LHCN-M2 (cell line): ENCODE data around the gene PTPDC1. TPM values are rescaled to one million over a fixed set of nuclear protein-coding genes. Genes with fewer than 3 reads are reported as not detected.
A peak's percentile ranks its signal among the peaks of the same experiment; 100 is the strongest.
"Not testable (repeated sequence)": the region's sequence is repeated elsewhere in the genome, so short reads cannot be mapped to it uniquely, and the experiment has no call there.

ENCODE experiments used
- DNase-seq: peaks from one replicate; pipeline ENCODE4 v3.0.0-alpha.2; 2012; ENCODE audit warnings: low read depth
- total RNA-seq: library from RNA; depleted of rRNA; stranded (reverse); fragments of >200 nt; gene quantifications from 2 replicates; pipeline ENCODE4 v1.2.3, GENCODE V29; 2014

The PTPDC1 gene
- total RNA-seq, 1 experiment from 2014 or later = 11.5 TPM

DNA sequence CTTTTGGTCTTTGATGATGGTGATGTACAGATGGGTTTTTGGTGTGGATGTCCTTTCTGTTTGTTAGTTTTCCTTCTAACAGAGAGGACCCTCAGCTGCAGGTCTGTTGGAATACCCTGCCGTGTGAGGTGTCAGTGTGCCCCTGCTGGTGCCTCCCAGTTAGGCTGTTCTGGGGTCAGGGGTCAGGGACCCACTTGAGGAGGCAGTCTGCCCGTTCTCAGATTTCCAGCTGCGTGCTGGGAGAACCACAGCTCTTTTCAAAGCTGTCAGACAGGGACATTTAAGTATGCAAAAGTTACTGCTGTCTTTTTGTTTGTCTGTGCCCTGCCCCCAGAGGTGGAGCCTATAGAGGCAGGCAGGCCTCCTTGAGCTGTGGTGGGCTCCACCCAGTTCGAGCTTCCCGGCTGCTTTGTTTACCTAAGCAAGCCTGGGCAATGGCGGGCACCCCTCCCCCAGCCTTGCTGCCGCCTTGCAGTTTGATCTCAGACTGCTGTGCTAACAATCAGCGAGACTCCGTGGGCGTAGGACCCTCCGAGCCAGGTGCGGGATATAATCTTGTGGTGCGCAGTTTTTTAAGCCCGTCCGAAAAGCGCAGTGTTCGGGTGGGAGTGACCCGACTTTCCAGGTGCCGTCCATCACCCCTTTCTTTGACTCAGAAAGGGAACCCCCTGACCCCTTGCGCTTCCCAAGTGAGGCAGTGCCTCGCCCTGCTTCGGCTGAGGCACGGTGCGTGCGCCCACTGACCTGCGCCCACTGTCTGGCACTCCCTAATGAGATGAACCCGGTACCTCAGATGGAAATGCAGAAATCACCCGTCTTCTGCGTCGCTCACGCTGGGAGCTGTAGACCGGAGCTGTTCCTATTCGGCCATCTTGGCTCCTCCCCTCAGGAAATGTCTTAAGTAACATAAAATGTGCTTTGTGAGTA lies 10.2 kb downstream of the PTPDC1 start:
- not testable (repeated sequence) for DNase-seq

DNA sequence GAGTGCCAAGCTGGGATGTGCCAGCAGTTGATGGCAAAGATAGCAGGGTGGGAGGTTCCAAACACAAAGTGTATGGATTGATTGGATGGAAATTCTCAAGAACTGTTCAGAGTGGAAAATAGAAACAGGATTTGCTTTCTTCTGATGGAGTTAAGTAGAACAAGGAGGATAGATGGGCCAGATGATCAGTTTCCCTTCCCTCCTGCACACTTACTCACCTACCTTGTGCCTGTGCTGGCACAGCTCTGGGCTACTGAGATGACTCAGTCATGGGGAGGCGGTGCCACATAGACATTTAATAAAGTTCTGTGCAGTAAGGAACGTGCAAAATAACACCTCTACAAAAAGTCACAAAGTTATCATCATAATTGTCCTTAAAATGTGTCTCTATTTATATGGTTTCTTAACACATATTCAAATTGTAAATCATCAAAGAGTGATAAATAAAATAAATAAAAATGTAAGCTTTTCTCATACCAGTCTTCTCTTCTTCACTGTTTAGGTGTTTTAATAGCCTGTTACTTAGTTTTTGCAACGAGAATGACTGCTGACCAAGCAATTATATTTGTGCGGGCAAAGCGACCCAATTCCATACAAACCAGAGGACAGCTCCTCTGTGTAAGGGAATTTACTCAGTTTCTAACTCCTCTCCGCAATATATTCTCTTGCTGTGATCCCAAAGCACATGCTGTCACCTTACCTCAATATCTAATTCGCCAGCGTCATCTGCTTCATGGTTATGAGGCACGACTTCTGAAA lies 12.7 kb downstream of the PTPDC1 start:
- peak; percentile 19 for DNase-seq

DNA sequence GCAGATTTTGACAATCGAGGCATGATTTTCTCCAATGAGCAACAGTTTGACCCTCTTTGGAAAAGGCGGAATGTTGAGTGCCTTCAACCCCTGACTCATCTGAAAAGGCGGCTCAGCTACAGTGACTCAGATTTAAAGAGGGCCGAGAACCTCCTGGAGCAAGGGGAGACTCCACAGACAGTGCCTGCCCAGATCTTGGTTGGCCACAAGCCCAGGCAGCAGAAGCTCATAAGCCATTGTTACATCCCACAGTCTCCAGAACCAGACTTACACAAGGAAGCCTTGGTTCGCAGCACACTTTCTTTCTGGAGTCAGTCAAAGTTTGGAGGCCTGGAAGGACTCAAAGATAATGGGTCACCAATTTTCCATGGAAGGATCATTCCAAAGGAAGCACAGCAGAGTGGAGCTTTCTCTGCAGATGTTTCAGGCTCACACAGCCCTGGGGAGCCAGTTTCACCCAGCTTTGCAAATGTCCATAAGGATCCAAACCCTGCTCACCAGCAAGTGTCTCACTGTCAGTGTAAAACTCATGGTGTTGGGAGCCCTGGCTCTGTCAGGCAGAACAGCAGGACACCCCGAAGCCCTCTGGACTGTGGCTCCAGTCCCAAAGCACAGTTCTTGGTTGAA lies 13.6 kb downstream of the PTPDC1 start:
- DNase-seq = peak; percentile 79

DNA sequence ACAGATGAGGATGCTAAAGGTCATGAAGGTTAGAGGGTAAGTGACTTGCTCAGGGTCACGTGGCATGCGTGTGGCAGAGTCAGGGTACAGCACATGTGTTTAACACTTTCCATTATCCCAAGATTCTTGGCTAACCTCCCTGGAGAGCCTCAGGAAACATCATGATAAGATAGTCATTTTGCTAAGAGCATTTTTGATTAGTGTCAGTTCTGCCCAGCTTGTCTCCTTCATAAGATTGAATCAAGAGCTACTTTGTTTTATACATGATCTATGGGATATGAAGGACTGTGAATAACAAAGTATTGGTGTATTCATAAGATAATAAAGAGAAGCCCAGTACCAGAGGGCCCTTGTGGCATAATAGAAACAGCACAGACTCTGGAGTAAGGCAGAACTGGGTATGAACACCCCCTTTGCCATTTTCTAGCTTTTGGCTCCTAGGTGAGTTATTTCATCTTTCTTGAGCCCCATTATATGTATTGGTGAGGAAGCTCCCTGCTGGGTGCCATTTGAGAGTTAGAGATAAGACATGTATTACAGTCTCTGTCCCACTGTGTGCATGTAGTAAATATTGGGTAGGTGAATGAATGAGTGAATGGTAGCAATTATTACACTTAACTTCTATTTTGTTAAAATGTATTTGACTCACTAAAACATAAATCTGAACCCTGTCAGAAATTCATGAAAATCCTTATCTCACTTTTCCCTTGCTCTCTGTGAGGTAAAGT lies 16.1 kb downstream of the PTPDC1 start:
- no peak for DNase-seq

DNA sequence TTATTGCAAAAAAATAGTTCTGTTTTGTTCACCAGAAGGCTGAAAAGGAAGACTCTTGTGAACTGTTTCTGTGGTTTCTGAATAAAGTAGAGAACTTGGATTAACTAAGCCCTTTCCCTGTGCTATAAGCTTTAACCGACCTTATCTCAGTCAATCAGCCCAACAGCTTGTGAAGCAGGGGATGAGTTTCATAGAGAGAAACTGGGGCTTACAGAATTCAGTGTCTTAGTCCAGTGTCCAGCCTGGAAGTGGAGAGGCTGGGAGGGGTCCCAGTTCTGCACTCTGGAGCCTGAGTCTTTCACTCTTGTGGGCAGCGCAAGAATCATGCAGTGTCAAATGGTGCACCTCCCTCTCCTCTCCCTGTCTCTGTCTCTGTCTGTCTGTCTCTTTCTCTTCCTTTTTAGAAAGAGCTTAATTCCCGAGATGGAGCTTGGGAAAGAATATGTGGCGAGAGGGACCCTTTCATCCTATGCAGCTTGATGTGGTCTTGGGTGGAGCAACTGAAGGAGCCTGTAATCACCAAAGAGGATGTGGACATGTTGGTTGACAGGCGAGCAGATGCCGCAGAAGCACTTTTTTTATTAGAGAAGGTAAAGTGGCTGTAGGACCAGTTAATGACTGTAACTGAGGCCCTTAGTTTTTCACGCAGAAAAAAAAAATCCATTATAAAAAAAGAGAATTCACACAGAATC lies 17.0 kb downstream of the PTPDC1 start:
- DNase-seq = no peak

DNA sequence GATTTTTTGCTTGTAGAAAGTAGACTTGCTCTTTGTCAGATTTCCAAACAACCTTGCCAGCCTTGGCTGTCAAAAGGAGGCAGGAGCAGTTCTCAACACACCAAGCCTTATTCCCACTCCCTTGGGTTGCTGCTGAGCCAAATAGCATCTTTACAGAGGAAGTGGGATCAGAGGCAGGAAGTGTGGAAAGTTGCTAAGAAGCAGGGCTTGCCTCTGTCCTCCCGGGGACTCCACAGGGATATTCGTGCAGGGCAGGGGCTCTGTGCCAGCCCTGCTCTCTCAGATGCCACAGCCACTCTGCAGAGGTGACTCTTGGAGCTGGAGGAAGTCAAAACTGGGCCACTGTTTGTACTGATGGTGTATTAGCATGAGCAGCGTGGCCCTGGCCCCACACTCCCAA lies 24.3 kb downstream of the PTPDC1 start:
- peak; percentile 44 for DNase-seq

DNA sequence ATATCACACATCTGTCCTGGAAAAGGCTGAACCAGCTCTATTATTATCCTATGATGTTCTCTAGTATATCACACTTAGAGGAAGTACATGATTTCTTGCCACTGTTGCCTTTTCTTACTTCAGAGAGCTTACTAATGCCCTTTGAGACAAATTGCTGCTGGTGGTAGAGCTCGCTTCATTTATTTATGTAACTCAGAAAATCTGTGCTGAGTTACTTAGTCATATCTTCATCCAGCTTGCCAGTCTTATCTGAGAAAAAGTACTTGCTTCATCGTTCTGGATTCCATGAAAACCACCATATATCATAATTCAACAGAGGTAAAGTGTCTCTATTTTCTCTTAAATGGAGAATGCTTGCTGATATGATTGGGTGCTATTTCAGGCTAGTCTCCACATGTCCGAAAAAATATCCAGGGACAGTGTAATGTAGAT lies 26.6 kb downstream of the PTPDC1 start:
- DNase-seq = no peak

DNA sequence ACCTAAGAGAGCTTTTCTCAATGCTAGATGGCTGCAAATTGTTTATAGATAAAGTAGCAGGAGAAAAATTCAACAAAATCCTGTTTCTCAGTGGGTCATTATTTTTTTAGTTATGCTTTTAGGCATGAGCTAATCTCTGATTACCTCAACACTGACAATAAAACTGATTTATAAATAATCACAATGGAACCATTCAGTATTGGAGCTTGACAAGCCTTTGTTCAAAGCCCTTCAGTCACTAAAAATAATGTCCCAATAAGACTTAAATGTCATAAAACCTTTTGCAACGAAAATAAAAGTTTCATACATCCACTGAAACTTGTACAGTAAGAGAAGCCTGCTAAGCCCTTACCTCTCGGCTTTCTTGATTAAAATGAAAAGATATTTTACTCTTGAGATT lies 27.2 kb downstream of the PTPDC1 start:
- DNase-seq = no peak

DNA sequence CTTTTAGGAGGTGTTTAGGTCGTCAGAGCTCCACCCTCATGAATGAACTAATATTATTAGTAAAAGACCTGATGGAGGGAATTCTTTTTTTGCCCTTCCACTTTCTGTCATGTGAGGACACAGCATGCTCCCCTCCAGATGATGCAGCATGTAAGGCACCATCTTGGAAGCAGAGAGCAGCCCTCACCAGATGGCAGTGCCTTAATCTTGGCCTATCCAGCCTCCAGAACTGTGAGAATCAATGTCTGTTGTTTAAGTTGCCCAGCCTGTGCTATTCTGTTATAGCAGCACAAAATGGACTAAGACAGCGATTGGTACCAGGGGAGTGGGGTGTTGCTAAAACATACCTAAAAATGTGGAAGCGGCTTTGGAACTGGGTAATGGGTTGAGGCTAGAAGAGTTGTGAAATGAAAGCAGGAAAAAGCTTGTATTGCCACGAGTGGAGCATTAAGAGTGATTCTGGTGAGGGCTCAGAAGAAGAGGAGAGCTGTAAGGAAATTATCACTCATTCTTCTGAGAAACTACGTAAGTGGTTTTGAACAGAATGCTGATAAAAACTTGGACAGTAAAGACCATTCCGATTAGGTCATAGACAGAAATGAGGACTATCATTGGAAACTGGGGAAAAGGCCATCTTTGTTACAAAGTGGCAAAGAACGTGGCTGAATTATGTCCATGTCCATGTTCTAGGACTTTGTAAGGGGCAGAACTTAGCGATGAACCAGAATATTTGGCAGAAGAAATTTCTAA lies 28.6 kb downstream of the PTPDC1 start:
- DNase-seq = no peak

DNA sequence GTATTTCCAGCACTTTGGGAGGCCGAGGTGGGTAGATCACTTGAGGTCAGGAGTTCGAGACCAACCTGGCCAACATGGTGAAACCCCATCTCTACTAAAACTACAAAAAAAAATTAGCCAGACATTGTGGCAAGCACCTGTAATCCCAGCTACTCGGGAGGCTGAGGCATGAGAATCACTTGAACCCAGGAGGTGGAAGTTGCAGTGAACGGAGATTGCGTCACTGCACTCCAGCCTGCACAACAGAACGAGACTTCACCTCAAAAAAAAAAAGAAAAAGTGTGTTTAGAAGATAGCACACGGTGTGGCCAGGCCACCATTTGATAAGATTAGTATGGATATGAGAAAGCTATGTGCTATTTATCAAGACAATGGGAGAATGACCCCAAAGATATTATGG lies 35.8 kb downstream of the PTPDC1 start:
- DNase-seq = not testable (repeated sequence)

DNA sequence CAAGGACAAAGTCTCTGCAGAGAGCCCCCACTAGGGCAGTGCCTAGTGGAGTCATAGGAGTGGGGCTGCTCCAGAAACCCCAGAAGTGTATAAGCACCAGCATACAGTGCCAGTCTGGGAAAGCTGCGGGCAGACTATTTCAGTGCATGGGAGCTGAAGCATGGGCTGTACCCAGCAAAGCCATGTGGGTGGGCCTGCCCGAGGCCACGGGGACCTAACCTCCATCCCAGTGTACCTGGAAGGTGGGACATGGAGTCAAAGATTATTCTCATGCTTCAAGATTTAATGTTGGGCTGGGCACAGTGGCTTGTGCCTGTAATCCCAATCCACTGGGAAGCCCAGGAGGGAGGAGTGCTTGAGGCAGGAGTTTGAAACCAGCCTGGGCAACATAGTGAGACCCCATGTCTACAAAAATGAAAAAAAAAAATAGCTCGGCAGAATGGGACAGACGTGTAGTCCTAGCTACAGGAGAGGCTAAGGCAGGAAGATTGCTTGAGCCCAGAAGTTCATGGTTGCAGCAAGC lies 36.7 kb downstream of the PTPDC1 start:
- DNase-seq = no peak

DNA sequence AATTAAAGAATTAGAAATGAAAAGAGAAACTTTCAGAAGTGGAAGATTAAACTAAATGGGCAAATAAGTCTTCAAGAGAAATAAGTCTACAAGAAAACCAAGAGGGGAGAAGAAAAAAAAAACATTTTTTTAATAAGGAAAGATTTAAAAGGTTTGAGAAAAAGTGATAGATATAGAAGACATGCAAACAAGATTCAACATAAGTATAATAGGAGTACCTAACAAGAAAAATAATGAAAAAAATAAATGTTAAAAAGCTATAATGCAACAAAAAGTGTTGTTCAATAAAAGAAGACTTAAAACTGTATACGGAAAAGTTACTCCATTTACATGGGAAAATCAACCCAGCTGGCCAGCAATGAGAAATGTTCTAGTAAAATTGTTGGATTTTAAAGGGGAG lies 42.6 kb downstream of the PTPDC1 start:
- DNase-seq = no peak

DNA sequence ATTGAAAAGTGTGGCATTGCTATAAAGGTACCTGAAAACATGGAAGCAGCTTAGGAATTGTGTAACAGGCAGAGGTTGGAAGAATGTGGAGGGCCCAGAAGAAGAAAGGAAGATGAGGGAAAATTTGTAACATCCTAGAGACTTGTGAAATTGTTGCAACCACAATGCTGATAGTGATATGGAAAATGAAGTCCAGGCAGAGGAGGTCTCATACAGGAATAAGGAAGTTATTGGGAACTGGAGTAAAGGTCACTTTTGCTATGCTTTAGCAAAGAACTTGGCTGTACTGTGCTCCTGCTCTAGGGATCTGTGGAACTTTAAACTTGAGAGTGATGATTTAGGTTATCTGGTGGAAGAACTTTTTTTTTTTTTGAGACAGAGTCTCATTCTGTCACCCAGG lies 43.5 kb downstream of the PTPDC1 start:
- DNase-seq = no peak

DNA sequence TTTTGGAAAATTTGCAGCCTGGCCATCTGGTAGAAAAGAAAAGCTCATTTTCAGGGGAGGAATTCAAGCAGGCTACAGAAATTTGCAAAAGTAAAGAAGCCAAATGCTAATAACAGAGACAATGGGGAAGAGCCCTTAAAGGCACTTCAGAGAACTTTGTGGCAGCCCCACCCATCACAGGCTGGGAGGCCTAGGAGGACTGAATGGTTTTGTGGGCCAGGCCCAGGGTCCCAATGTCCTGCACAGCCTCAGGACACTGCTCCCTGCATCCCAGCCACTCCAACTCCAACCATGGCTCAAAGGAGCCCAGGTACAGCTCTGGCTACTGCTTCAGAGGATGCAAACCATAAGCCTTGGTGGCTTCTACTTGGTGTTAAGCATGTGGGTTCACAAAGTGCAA lies 44.3 kb downstream of the PTPDC1 start:
- no peak for DNase-seq

DNA sequence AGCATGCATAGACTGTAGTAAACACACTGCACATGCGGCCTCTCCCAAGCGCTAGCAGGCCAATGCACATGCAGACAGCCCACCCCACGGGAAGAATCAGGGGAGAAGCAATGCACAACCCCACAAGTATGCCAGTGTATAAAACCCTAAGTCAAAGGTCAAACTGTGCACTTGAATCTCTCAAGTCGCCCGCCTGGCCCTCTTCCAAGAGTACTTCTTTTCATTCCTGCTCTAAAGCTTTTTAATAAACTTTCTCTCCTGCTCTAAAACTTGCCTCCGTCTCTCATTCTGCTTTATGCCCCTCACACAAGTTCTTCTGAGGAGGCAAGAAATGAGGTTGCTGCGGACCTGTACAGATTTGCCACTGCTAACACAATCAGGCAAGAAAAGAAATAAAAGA lies 50.4 kb downstream of the PTPDC1 start:
- no peak for DNase-seq

DNA sequence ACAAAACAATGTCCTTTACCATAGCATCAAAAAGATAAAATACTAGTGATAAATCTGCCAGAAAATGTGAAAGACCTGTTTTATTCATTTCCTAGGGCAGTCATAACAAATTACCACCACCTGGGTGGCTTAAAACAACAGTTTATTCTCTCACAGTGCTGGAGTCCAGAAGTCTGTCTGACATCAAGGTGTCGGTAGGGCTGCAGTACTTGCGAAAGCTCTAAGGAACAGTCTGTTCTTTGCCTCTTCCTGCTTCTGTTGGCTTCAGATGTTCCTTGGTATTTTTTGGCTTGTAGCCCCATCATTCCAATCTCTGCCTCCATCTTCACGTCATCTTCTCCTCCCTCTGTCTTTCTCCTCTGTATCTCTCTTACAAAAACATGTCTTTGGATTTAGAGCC lies 51.0 kb downstream of the PTPDC1 start:
- DNase-seq = peak; percentile 83

DNA sequence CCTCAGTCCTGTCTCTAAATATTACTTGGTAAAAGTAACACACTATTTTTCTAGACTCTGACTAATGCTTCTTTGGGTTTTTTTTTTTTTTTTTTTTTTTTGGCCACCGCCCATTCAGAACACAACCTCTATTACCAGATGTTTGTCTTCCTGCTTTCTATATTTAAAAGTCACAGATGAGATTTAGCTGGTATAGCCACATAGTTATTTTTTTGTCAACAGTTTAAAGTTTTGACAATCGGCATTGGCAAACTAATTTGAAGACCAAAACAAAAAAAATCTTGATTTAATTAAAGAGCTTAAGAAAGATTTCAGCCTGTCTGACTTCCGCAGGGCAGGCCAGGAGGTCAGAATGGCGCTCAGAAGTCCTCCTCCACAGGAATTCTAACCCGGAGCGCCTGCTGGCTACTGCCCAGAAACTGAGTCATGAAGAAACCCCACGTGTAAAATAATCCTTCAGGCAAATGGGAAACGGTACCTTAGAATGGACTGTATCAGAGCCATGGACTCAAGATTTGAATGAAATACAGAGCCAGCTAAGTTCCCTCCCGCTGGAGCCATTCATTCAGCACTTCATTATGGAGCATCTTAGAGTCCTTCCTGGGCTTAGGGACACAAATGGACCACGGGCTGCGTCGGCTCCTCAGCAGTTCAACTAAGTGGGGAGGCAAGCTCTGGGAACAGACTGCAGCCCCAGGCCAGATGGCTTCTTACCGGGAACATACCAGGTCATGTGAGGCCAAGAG lies 55.6 kb downstream of the PTPDC1 start:
- DNase-seq = peak; percentile 97

DNA sequence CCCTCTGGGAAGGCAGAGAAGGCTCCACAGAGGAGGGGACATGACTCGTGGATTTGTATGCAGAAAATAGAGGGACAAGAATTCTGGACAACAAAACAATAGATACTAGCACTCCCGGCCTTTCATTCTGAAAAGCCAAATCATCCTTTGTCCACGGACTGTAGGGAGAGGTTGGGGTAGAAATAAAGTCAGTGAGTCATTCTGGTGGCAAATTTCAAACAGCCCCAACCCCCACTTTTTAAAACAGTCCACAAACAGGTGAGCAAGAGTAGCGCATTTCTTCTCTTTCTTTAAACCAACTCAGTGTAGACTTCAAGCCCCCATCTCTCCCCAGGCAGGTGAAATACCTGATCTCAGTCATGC lies 56.1 kb downstream of the PTPDC1 start:
- no peak for DNase-seq
